Endodermal cell (in vitro differentiated cells): ENCODE data around the gene STAT2. TPM values are rescaled to one million over a fixed set of nuclear protein-coding genes. Genes with fewer than 3 reads are reported as not detected.
A peak's percentile ranks its signal among the peaks of the same experiment; 100 is the strongest.

ENCODE experiments used
- DNase-seq: peaks from one replicate; pipeline ENCODE4 v3.0.0-alpha.2; 2017
- H3K27ac ChIP-seq: 2 replicates; pipeline ENCODE4 v1.5.1; 2013; ENCODE audit warnings: mild to moderate bottlenecking, low read depth, low read length, moderate library complexity
- H3K27me3 ChIP-seq: 2 replicates; pipeline ENCODE4 v1.6.1; 2013; ENCODE audit warnings: mild to moderate bottlenecking, low read length, moderate library complexity; ENCODE audit not compliant: insufficient read depth, control insufficient read depth, poor library complexity, severe bottlenecking
- H3K36me3 ChIP-seq: 2 replicates; pipeline ENCODE4 v1.7.0; 2013; ENCODE audit warnings: mild to moderate bottlenecking, low read length, moderate library complexity; ENCODE audit not compliant: control insufficient read depth, insufficient read depth
- H3K4me1 ChIP-seq: one replicate; pipeline ENCODE4 v1.7.0; 2013; ENCODE audit warnings: low read length; ENCODE audit not compliant: control insufficient read depth, insufficient read depth
- H3K4me3 ChIP-seq: 2 replicates; pipeline ENCODE4 v1.5.1; 2013; ENCODE audit warnings: mild to moderate bottlenecking, low read length, moderate library complexity
- H3K9ac ChIP-seq: 2 replicates; pipeline ENCODE4 v1.6.1; 2013; ENCODE audit warnings: mild to moderate bottlenecking, low read length, moderate library complexity; ENCODE audit not compliant: poor library complexity, severe bottlenecking; ENCODE audit errors: extremely low read depth
- H3K9me3 ChIP-seq: 2 replicates; pipeline ENCODE4 v1.6.1; 2013; ENCODE audit warnings: mild to moderate bottlenecking, low read length, moderate library complexity; ENCODE audit not compliant: control insufficient read depth
- H3K27ac Mint-ChIP-seq: 2 replicates; pipeline ENCODE4 v1.8.0; 2020; ENCODE audit warnings: mixed read lengths
- H3K27me3 Mint-ChIP-seq: 2 replicates; pipeline ENCODE4 v1.8.0; 2021; ENCODE audit warnings: mild to moderate bottlenecking, mixed read lengths; ENCODE audit not compliant: insufficient read depth
- H3K36me3 Mint-ChIP-seq: 2 replicates; pipeline ENCODE4 v1.8.0; 2020; ENCODE audit warnings: low read depth, mixed read lengths
- H3K4me1 Mint-ChIP-seq: 2 replicates; pipeline ENCODE4 v1.8.0; 2020; ENCODE audit warnings: mixed read lengths
- H3K4me3 Mint-ChIP-seq: 2 replicates; pipeline ENCODE4 v1.8.0; 2020; ENCODE audit warnings: mild to moderate bottlenecking, moderate library complexity, mixed read lengths
- H3K9me3 Mint-ChIP-seq: 2 replicates; pipeline ENCODE4 v1.8.0; 2020; ENCODE audit warnings: mild to moderate bottlenecking, mixed read lengths
- CTCF ChIP-seq: fragments of 200-600 bp; sonication (generic); conservative IDR thresholded peaks from 2 replicates; pipeline ENCODE4 v1.5.0; 2021; ENCODE audit warnings: antibody characterized with exemption, mild to moderate bottlenecking
- WGBS, 2 experiments: methylation state at CpG; one replicate each; pipeline versions ENCODE4 v1.1.5 to v1.1.7; 2013; ENCODE audit warnings: missing lambda C conversion rate in 2 of 2, mixed read lengths in 1 of 2; ENCODE audit not compliant: insufficient coverage in 1 of 2, insufficient read length in 1 of 2; 5-methylcytosine and 5-hydroxymethylcytosine counted together
- total RNA-seq, 2 donors: library from RNA; stranded (reverse); fragmentation: NEBNext Ultra II Directional in 1 of 2; extraction: Animal tissue kit (Norgen Biotek cat#: 25700) in 1 of 2; gene quantifications; 2 replicates in 1 of 2; 3 replicates in 1 of 2; pipeline ENCODE4 v1.2.1, GENCODE V29; 2021

Gene STAT2
- total RNA-seq, 2 donors from 2014 or later, result 107 to 112 TPM

- Histone ChIP-seq H3K36me3 (peaks cover 36% of the 10 kb centered on the region), H3K27me3 (no peaks in the 10 kb centered on the region), H3K4me1 (peaks cover 9% of the 10 kb centered on the region), H3K9me3 (no peaks in the 10 kb centered on the region), H3K9ac (peak within 1 kb of the TSS; percentile 67), H3K4me3 (peak within 1 kb of the TSS; percentile 94), H3K27ac (peak within 1 kb of the TSS; percentile 74)
- Mint-ChIP-seq H3K9me3 (no peaks in the 10 kb centered on the region), H3K27ac (peak within 1 kb of the TSS; percentile 97), H3K36me3 (peaks cover 18% of the 10 kb centered on the region), H3K27me3 (no peaks in the 10 kb centered on the region), H3K4me1 (peaks cover 25% of the 10 kb centered on the region), H3K4me3 (peak within 1 kb of the TSS; percentile 88)
- WGBS, 2 experiments, result 0% methylated on average over 25 to 63 of the region's 63 CpGs
- TF ChIP-seq CTCF, result no peak
- peak; percentile 100 for DNase-seq
Measured at GRCh38 chr12:56299853-56300643, 59.9 kb downstream of the STAT2 start, which contains the start of gene CS. Gene CS, minus strand, starts transcription at chr12:56300330. Its CDS starts 129 bp downstream, at chr12:56300201.

- Histone ChIP-seq H3K27ac (peak overlapping the region; percentile 74), H3K4me3 (peak overlapping the region; percentile 94), H3K4me1 (peaks cover 9% of the 10 kb centered on the region), H3K36me3 (peaks cover 35% of the 10 kb centered on the region), H3K9me3 (no peaks in the 10 kb centered on the region), H3K9ac (peak overlapping the region; percentile 67), H3K27me3 (no peaks in the 10 kb centered on the region)
- 7 to 16% methylated on average over 8 to 10 of the region's 10 CpGs for WGBS, 2 experiments
- Mint-ChIP-seq H3K27ac (peak overlapping the region; percentile 94), H3K36me3 (peaks cover 14% of the 10 kb centered on the region), H3K9me3 (no peaks in the 10 kb centered on the region), H3K4me1 (peaks cover 25% of the 10 kb centered on the region), H3K4me3 (peak overlapping the region; percentile 88), H3K27me3 (no peaks in the 10 kb centered on the region)
- DNase-seq, result no peak
- TF ChIP-seq CTCF, result no peak
Measured at GRCh38 chr12:56299308-56299852, 60.5 kb downstream of the STAT2 start.

- H3K36me3 Mint-ChIP-seq, result peaks cover 10% of the 10 kb centered on the region
- 90 to 92% methylated on average over 4 to 5 of the region's 5 CpGs for WGBS, 2 experiments
- Histone ChIP-seq H3K27me3 (no peaks in the 10 kb centered on the region), H3K4me3 (peak overlapping the region; percentile 94), H3K27ac (no peak overlapping the region), H3K9me3 (no peaks in the 10 kb centered on the region), H3K9ac (no peak overlapping the region), H3K36me3 (peaks cover 33% of the 10 kb centered on the region), H3K4me1 (peaks cover 9% of the 10 kb centered on the region)
- no peak overlapping the region for H3K27ac Mint-ChIP-seq
- peak overlapping the region; percentile 88 for H3K4me3 Mint-ChIP-seq
- TF ChIP-seq CTCF, result no peak
- H3K9me3 Mint-ChIP-seq, result no peaks in the 10 kb centered on the region
- H3K27me3 Mint-ChIP-seq, result no peaks in the 10 kb centered on the region
- no peak for DNase-seq
- H3K4me1 Mint-ChIP-seq, result peaks cover 25% of the 10 kb centered on the region
Measured at GRCh38 chr12:56298828-56299227, 61.1 kb downstream of the STAT2 start.
